Tibial artery (tissue), 4 donors: ENCODE results near the gene VPS39.

Source experiments
- DNase-seq, 2 donors: peaks; one replicate each; pipeline ENCODE4 v3.0.0-alpha.2; 2019
- H3K27ac ChIP-seq, 2 donors: fragments of 200-600 bp; sonication (generic) in 1 of 2; 1 replicate in 1 of 2; 2 replicates in 1 of 2; pipeline ENCODE4 v1.5.1; 2018 to 2019; ENCODE audit warnings: mild to moderate bottlenecking in 1 of 2
- H3K27me3 ChIP-seq, 2 donors: fragments of 200-600 bp; sonication (generic) in 1 of 2; one replicate each; pipeline versions ENCODE4 v1.5.1 to v1.6.0; 2016 to 2019
- H3K36me3 ChIP-seq, 3 donors: fragments of 200-600 bp; sonication (generic) in 2 of 3; one replicate each; pipeline ENCODE4 v1.5.1; 2016 to 2019; ENCODE audit warnings: mild to moderate bottlenecking in 2 of 3
- H3K4me1 ChIP-seq, 4 donors: fragments of 200-600 bp; sonication (generic) in 2 of 4; 1 replicate in 3 of 4; 2 replicates in 1 of 4; pipeline ENCODE4 v1.5.1; 2016 to 2019
- H3K4me3 ChIP-seq, 2 donors: fragments of 200-600 bp; sonication (generic) in 1 of 2; 1 replicate in 1 of 2; 2 replicates in 1 of 2; pipeline ENCODE4 v1.5.1; 2018 to 2019; ENCODE audit warnings: mild to moderate bottlenecking in 2 of 2
- H3K9me3 ChIP-seq, 3 donors: fragments of 200-600 bp; sonication (generic) in 1 of 3; one replicate each; pipeline ENCODE4 v1.5.1; 2016 to 2019
- intact Hi-C: fragments of 100-400 bp; cut with DNase I; formaldehyde crosslinking; loops from one replicate; pipeline ENCODE4 v1.15.0; 2023; ENCODE audit warnings: low total_unique reads
- TF ChIP-seq, protein P1 (sequence below), 2 experiments: fragments of 200-600 bp in 1 of 2; fragments of 450-650 bp in 1 of 2; IDR thresholded peaks; one replicate each; pipeline ENCODE4 v1.5.1; 2017 to 2019; ENCODE audit warnings: antibody characterized with exemption in 2 of 2, mild to moderate bottlenecking in 1 of 2, moderate library complexity in 1 of 2

VPS39 gene

DNA sequence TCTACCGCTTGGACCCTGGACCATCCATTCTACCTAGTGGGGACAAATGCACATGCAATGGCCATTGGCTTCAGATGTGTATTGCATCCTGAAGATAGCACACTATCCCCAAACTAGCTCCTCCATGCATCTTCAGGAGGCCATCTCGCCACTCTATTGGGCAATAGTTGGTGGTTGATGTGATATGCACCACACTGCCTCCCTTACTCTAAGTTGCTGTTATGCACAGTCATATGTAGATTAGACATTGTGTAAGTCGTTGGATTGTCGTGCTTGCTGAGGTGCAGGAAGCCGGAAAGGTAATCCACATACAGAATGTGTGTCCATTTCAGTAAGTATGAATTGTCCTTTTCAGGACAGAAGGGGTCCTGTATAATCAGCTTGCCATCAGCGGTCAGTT, 87.1 kb downstream of the VPS39 start:
- intact Hi-C loops: no loop called here
- no peak overlapping the region for H3K27ac ChIP-seq
- TF ChIP-seq, protein P1, sequence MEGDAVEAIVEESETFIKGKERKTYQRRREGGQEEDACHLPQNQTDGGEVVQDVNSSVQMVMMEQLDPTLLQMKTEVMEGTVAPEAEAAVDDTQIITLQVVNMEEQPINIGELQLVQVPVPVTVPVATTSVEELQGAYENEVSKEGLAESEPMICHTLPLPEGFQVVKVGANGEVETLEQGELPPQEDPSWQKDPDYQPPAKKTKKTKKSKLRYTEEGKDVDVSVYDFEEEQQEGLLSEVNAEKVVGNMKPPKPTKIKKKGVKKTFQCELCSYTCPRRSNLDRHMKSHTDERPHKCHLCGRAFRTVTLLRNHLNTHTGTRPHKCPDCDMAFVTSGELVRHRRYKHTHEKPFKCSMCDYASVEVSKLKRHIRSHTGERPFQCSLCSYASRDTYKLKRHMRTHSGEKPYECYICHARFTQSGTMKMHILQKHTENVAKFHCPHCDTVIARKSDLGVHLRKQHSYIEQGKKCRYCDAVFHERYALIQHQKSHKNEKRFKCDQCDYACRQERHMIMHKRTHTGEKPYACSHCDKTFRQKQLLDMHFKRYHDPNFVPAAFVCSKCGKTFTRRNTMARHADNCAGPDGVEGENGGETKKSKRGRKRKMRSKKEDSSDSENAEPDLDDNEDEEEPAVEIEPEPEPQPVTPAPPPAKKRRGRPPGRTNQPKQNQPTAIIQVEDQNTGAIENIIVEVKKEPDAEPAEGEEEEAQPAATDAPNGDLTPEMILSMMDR (IDR thresholded peaks at IDR 0.05): no peak

DNA sequence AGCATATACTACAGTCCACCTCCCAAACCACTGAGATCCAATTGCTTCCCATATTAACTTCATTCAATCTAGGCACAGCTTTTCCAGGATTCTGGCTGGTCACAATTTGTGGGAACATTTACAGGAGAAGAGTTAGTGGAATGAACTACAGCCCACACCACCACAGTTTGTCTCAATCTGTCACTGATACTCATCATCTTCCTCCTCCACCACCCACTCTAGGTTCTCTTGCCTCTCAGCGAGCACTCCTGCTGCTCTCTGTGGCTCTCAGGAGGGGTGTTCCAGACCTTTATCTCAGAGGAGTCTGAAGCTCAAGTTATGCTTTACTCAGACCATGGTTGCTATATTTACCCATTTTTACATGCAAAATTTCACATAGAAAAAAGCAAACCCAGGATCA, 87.8 kb downstream of the VPS39 start:
- TF ChIP-seq, protein P1 (IDR thresholded peaks at IDR 0.05): no peak
- H3K4me1 ChIP-seq: no peaks in the 10 kb centered on the region
- no peak for DNase-seq
- H3K27me3 ChIP-seq: peaks cover 0 to 10% of the 10 kb centered on the region in 2 donors
- no peak overlapping the region for H3K4me3 ChIP-seq
- H3K9me3 ChIP-seq: no peaks in the 10 kb centered on the region
- no peaks in the 10 kb centered on the region for H3K36me3 ChIP-seq
- intact Hi-C loops: no loop called here
- H3K27ac ChIP-seq: no peak overlapping the region

More for the DNA sequence above, 87.1 kb downstream of the VPS39 start:
- Histone ChIP-seq H3K9me3 (no peaks in the 10 kb centered on the region), H3K4me1 (no peaks in the 10 kb centered on the region), H3K36me3 (no peaks in the 10 kb centered on the region), H3K4me3 (no peak overlapping the region), H3K27me3 (peaks cover 0 to 10% of the 10 kb centered on the region in 2 donors)
- DNase-seq: no peak

DNA sequence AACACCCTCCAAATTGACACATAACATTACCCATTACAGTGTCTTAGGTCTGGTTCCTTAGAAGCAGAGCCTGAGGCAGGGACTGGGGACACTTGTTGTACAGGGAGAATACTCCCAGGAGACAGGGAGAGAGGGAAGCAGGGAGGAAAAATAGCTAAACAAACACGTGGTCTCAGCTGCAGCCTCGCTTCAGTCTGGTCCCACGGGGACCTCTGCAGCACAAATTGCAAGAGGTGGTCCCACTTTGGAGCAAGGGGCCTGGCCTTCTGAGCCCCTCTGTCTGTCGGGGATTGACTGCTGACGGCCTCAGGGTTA, 88.7 kb downstream of the VPS39 start:
- DNase-seq: no peak

DNA sequence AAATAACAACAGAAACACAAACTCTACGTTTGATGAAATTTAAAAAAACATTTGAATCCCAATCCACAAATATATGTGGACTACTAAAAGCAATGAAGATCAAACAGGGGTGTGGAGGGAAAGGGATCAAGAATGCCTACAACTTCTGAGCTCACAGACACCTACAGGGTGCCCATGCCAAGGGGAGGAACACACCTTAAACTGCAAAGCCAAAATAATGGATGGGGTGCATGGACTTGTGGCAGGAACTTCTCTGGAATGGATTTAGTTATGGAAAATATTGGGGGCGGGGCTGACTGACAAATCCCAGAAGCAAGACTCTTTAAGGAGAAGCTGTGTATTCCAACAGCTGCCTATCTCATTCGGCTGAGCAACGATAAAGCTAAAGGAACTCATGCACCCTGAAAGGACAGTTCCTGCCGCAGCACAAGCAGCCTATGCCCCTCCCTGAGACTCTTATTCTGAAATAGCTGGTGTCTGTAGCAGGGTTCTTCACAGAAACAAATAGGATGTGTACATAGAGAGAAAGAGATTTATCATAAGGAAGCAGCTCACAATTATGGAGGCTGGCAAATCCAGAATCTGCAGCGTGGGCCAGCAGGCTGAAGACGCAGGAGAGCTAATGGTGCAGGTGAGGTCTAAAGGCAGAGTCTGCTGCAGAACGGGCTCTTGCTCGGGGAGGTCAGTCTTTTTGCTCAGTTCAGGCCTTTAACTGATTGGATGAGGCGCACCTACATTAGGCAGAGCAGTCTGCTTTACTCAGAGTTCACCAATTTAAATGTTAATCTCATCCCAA, 89.3 kb downstream of the VPS39 start:
- peaks cover 0 to 10% of the 10 kb centered on the region in 2 donors for H3K27me3 ChIP-seq
- no peaks in the 10 kb centered on the region for H3K36me3 ChIP-seq
- H3K4me1 ChIP-seq: no peaks in the 10 kb centered on the region
- no peak overlapping the region for H3K4me3 ChIP-seq
- no peak for DNase-seq
- no peaks in the 10 kb centered on the region for H3K9me3 ChIP-seq
- intact Hi-C loops: no loop called here
- TF ChIP-seq, protein P1 (IDR thresholded peaks at IDR 0.05): no peak
- no peak overlapping the region for H3K27ac ChIP-seq

More for the DNA sequence above, 88.7 kb downstream of the VPS39 start:
- no peak overlapping the region for H3K27ac ChIP-seq
- H3K36me3 ChIP-seq: no peaks in the 10 kb centered on the region
- no peaks in the 10 kb centered on the region for H3K4me1 ChIP-seq
- TF ChIP-seq, protein P1 (IDR thresholded peaks at IDR 0.05): no peak
- intact Hi-C loops: no loop called here
- H3K9me3 ChIP-seq: no peaks in the 10 kb centered on the region
- peaks cover 0 to 10% of the 10 kb centered on the region in 2 donors for H3K27me3 ChIP-seq
- H3K4me3 ChIP-seq: no peak overlapping the region

DNA sequence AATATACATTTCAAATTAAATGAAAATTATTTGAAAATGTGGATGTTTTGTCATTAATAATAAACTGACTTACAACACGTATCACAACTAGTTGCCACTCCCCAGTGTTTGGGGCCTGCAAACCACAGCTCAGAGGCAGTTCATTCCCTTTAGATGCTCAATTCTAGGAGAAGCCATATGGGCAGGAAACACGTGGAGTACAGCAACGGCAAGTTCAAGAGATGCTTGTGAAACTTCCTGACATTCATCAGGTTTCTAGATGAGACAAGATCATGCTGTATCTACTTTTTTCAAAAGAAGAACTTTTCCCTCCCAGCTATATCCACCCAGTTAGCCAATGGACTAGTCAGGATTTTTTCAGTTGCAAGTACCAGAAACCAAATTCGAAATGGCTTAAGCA, 96.2 kb downstream of the VPS39 start:
- TF ChIP-seq, protein P1 (IDR thresholded peaks at IDR 0.05): no peak
- Histone ChIP-seq H3K9me3 (peaks cover 0 to 10% (median 6%) of the 10 kb centered on the region in 3 donors), H3K4me3 (no peak overlapping the region), H3K4me1 (no peaks in the 10 kb centered on the region), H3K36me3 (no peaks in the 10 kb centered on the region), H3K27me3 (peaks cover 0 to 8% of the 10 kb centered on the region in 2 donors), H3K27ac (no peak overlapping the region)
- intact Hi-C loops: no loop called here
- DNase-seq: no peak
